Right cardiac atrium (tissue), 5 donors: Measurements from ENCODE around the gene CCDC69. TPM values are rescaled to one million over a fixed set of nuclear protein-coding genes. Genes with fewer than 3 reads are reported as not detected.
"Not testable (repeated sequence)": the region's sequence is repeated elsewhere in the genome, so short reads cannot be mapped to it uniquely, and the experiment has no call there.

ENCODE experiments used
- ATAC-seq, 2 donors: fragments of 200-7000 bp; cut with Tn5 transposase; one replicate each; pipeline versions ENCODE4 v1.8.0 to v1.9.1; 2020; ENCODE audit warnings: moderate library complexity in 2 of 2, mild to moderate bottlenecking in 1 of 2
- DNase-seq, 3 donors: peaks; one replicate each; pipeline ENCODE4 v3.0.0-alpha.2; 2020
- H3K27ac ChIP-seq: one replicate; pipeline ENCODE4 v1.5.1; 2013; ENCODE audit warnings: mild to moderate bottlenecking, low read length, control low read depth, moderate library complexity
- H3K27me3 ChIP-seq: one replicate; pipeline ENCODE4 v1.6.1; 2013; ENCODE audit not compliant: control insufficient read depth, insufficient read depth
- H3K4me1 ChIP-seq: one replicate; pipeline ENCODE4 v1.6.1; 2013; ENCODE audit warnings: low read length; ENCODE audit not compliant: control insufficient read depth, insufficient read depth
- H3K4me3 ChIP-seq: one replicate; pipeline ENCODE4 v1.5.1; 2013; ENCODE audit warnings: low read length, control low read depth
- H3K9me3 ChIP-seq: one replicate; pipeline ENCODE4 v1.6.1; 2013; ENCODE audit warnings: low read length; ENCODE audit not compliant: control insufficient read depth
- WGBS: extraction: QIAGEN DNeasy Blood & Tissue Kit; methylation state at CpG from one replicate; pipeline ENCODE4 v1.1.7; 2013; 5-methylcytosine and 5-hydroxymethylcytosine counted together
- intact Hi-C, 4 donors: fragments of 100-400 bp; cut with DNase I; formaldehyde crosslinking; loops; one replicate each; pipeline versions ENCODE4 v1.11.0 to v1.14.0; 2022 to 2023
- polyA plus RNA-seq: library from polyadenylated mRNA; stranded (reverse); fragments of 200-250 nt; gene quantifications from one replicate; pipeline ENCODE4 v1.2.3, GENCODE V29; 2013
- total RNA-seq, 4 donors: library from RNA; stranded (reverse); fragmentation: NEBNext Ultra II Directional; extraction: Animal tissue kit (Norgen Biotek cat#: 25700); gene quantifications; one replicate each; pipeline ENCODE4 v1.2.1, GENCODE V29; 2021
- donor health status: healthy with polysubstance abuse.
- donor health status: DM: no; HTN: yes; CAD: no.
- donor health status: DM: no; HTN: no; CAD: no.
- donor health status: DM: no; HTN: yes; CAD: no; lungs with severe emphysema.
- donor health status: DM: yes; HTN: yes; CAD: no.

Gene CCDC69
- total and polyA plus RNA-seq, 5 donors = 167 to 244 (median 191) TPM

GRCh38 chr5:151212406-151212798, 11.5 kb downstream of the CCDC69 start:
- peaks cover 32% of the 10 kb centered on the region for H3K4me1 ChIP-seq
- H3K27me3 ChIP-seq = no peaks in the 10 kb centered on the region
- DNase-seq (no peak), ATAC-seq (no peak)
- intact Hi-C loops = no loop called here
- no peaks in the 10 kb centered on the region for H3K9me3 ChIP-seq
- peak overlapping the region; percentile 85 for H3K27ac ChIP-seq
- no peak overlapping the region for H3K4me3 ChIP-seq
- WGBS = 55% methylated on average over 3 of the region's 3 CpGs

- 3% methylated on average over 5 of the region's 5 CpGs for WGBS
- intact Hi-C loops = no loop called here
These were observed 15.4 kb downstream of the CCDC69 start for GRCh38 chr5:151208481-151208914.

GRCh38 chr5:151205411-151205810, 18.5 kb downstream of the CCDC69 start:
- no peak overlapping the region for H3K27ac ChIP-seq
- no peaks in the 10 kb centered on the region for H3K9me3 ChIP-seq
- H3K4me1 ChIP-seq = peaks cover 12% of the 10 kb centered on the region
- DNase-seq (no peak), ATAC-seq (no peak)
- intact Hi-C loops = no loop called here
- 86% methylated on average over 10 of the region's 10 CpGs for WGBS
- H3K27me3 ChIP-seq = no peaks in the 10 kb centered on the region
- no peak overlapping the region for H3K4me3 ChIP-seq

More at GRCh38 chr5:151208481-151208914, 15.4 kb downstream of the CCDC69 start:
- no peak overlapping the region for H3K4me3 ChIP-seq
- H3K4me1 ChIP-seq = peaks cover 13% of the 10 kb centered on the region
- H3K9me3 ChIP-seq = no peaks in the 10 kb centered on the region
- ATAC-seq (peak; percentile 59 to 61), DNase-seq (peak; percentile 32 to 77 (median 60))
- H3K27ac ChIP-seq = peak overlapping the region; percentile 54
- no peaks in the 10 kb centered on the region for H3K27me3 ChIP-seq

- intact Hi-C loops = no loop called here
- Histone ChIP-seq H3K27ac (no peak overlapping the region), H3K27me3 (no peaks in the 10 kb centered on the region), H3K4me1 (peaks cover 12% of the 10 kb centered on the region), H3K9me3 (no peaks in the 10 kb centered on the region), H3K4me3 (no peak overlapping the region)
- no peak for DNase-seq
- ATAC-seq = no peak
- WGBS = 86% methylated on average over 5 of the region's 5 CpGs
These were observed 19.8 kb downstream of the CCDC69 start for GRCh38 chr5:151204051-151204450.

GRCh38 chr5:151202381-151203139, 21.3 kb downstream of the CCDC69 start:
- H3K9me3 ChIP-seq = no peaks in the 10 kb centered on the region
- intact Hi-C loops = no loop called here
- H3K27ac ChIP-seq = peak overlapping the region; percentile 6
- no peaks in the 10 kb centered on the region for H3K27me3 ChIP-seq
- peak in 1 of 2 donors; percentile 44 for ATAC-seq
- DNase-seq = no peak
- peaks cover 4% of the 10 kb centered on the region for H3K4me1 ChIP-seq
- 61% methylated on average over 5 of the region's 5 CpGs for WGBS
- no peak overlapping the region for H3K4me3 ChIP-seq

- no peak overlapping the region for H3K27ac ChIP-seq
- ATAC-seq = no peak
- WGBS = 82% methylated on average over 6 of the region's 6 CpGs
- no peaks in the 10 kb centered on the region for H3K9me3 ChIP-seq
- peaks cover 7% of the 10 kb centered on the region for H3K4me1 ChIP-seq
- intact Hi-C loops = no loop called here
- H3K4me3 ChIP-seq = no peak overlapping the region
- no peak for DNase-seq
- H3K27me3 ChIP-seq = no peaks in the 10 kb centered on the region
These were observed 22.8 kb downstream of the CCDC69 start for GRCh38 chr5:151200913-151201595.

- intact Hi-C loops = no loop called here
- H3K4me1 ChIP-seq = peaks cover 7% of the 10 kb centered on the region
- no peak overlapping the region for H3K27ac ChIP-seq
These were observed 24.2 kb downstream of the CCDC69 start for GRCh38 chr5:151199581-151200185.

GRCh38 chr5:151198861-151199260, 25.0 kb downstream of the CCDC69 start:
- DNase-seq = no peak
- Histone ChIP-seq H3K9me3 (no peaks in the 10 kb centered on the region), H3K27ac (no peak overlapping the region), H3K4me1 (peaks cover 7% of the 10 kb centered on the region), H3K4me3 (no peak overlapping the region), H3K27me3 (no peaks in the 10 kb centered on the region)
- intact Hi-C loops = no loop called here
- no peak for ATAC-seq
- WGBS = 82% methylated on average over 5 of the region's 5 CpGs

More at GRCh38 chr5:151199581-151200185, 24.2 kb downstream of the CCDC69 start:
- WGBS = 79% methylated on average over 7 of the region's 7 CpGs
- no peaks in the 10 kb centered on the region for H3K27me3 ChIP-seq
- DNase-seq (no peak), ATAC-seq (no peak)
- no peaks in the 10 kb centered on the region for H3K9me3 ChIP-seq
- H3K4me3 ChIP-seq = no peak overlapping the region

GRCh38 chr5:151197291-151197600, 26.6 kb downstream of the CCDC69 start:
- H3K4me3 ChIP-seq, intact Hi-C loops, DNase-seq, H3K9me3 ChIP-seq, ATAC-seq, H3K27me3 ChIP-seq, H3K4me1 ChIP-seq: not testable (repeated sequence)
- H3K27ac ChIP-seq = peak overlapping the region; percentile 38
- WGBS = 95% methylated on average over 9 of the region's 9 CpGs

GRCh38 chr5:151196556-151197290, 27.2 kb downstream of the CCDC69 start:
- 62% methylated on average over 5 of the region's 5 CpGs for WGBS

More at GRCh38 chr5:151196556-151197290, 27.2 kb downstream of the CCDC69 start:
- DNase-seq = no peak
- Histone ChIP-seq H3K27me3 (no peaks in the 10 kb centered on the region), H3K4me1 (peaks cover 2% of the 10 kb centered on the region), H3K9me3 (no peaks in the 10 kb centered on the region), H3K27ac (peak overlapping the region; percentile 38), H3K4me3 (no peak overlapping the region)
- intact Hi-C loops = no loop called here
- peak; percentile 46 to 56 for ATAC-seq
